Fibroblast of mammary gland (primary cell): ENCODE data around the gene PTPN9.
A peak's percentile ranks its signal among the peaks of the same experiment; 100 is the strongest.
"Not testable (repeated sequence)": the region's sequence is repeated elsewhere in the genome, so short reads cannot be mapped to it uniquely, and the experiment has no call there.

ENCODE experiments used
- DNase-seq: peaks from one replicate; pipeline ENCODE4 v3.0.0-alpha.2; 2010; ENCODE audit warnings: low read depth
- H3K4me3 ChIP-seq: 2 replicates; pipeline ENCODE4 v1.5.1; 2011; ENCODE audit warnings: low read depth, mild to moderate bottlenecking, low read length, moderate library complexity; ENCODE audit not compliant: control insufficient read depth
- CTCF ChIP-seq: conservative IDR thresholded peaks from 2 replicates; pipeline ENCODE4 v1.5.1; 2011; ENCODE audit warnings: low read depth, low read length, inconsistent platforms; ENCODE audit not compliant: control insufficient read depth, insufficient read depth

PTPN9 gene

DNA sequence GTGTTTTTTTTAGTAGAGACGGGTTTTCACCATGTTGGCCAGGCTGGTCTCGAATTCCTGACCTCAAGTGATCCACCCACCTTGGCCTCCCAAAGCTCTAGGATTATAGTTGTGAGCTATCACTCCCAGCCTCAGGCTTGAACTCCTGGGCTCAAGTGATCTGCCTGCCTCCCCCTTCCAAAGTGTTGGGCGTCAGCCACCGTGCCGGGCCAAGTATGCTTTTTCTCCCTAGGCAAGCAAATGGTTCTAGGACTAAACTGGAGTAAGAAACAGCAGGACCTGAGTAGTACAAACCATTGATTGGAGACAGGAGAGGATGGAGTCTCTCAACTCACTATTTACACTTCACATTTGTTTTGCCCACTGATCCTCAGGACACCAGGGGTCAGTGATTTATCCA, 4.6 kb upstream of the PTPN9 start:
- TF ChIP-seq CTCF: no peak
- H3K4me3 ChIP-seq: no peak overlapping the region
- no peak for DNase-seq

DNA sequence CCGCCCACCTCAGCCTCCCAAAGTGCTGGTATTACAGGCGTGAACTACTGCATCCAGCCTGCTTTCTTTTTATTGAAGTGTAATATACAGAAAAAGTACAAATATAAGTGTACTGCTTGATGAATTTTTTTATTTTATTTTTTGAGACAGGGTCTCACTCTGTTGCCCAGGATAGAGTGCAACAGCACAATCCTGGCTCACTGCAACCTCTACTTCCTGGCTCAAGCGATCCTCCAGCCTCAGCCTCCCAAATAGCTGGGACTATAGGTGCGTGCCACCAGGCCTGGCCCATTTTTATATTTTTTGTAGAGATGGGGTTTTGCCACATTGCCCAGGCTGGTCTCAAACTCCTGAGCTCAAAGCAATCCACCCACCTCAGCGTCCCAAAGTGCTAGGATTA, 3.8 kb upstream of the PTPN9 start:
- not testable (repeated sequence) for H3K4me3 ChIP-seq, DNase-seq

- DNase-seq: no peak
- no peak for TF ChIP-seq CTCF
- peak overlapping the region; percentile 89 for H3K4me3 ChIP-seq
These were observed 755 bp downstream of the PTPN9 start for GRCh38 chr15:75578173-75578947.

- DNase-seq: no peak
- peak overlapping the region; percentile 89 for H3K4me3 ChIP-seq
- TF ChIP-seq CTCF: no peak
These were observed 1.5 kb downstream of the PTPN9 start for GRCh38 chr15:75577401-75578172.

DNA sequence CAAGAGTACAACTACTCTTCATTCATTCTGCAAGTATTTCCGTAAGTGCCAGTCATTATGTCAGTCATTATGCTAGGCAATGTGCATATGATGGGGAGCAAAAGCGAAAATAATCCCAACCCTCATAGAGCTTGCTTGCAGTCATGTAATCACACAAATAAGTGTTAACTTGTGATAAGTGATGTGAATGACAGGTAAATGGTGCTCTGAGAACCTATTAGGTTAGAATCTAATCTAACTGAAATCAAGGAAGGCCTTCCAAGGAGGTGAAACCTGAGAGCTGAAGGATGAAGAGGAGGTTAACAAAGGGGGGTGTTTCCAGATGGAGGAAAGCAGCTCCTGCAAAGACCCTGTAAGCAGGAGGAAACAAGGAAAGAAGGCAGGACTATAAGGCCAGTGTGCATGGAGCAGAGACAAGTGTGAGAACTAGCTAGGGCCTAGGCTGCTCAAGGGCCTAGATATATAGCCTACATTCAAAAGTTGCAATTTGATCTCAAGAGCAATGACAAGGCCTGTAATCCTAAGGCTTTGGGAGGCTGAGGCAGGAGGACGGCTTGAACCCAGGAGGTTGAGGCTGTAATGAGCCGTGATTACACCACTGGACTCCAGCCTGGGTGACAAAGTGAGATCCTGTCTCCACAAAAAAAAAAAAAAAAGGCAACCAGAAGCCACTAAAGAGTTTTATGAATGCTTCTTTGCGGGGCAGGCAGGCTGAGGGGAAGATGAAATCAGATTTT, 5.3 kb downstream of the PTPN9 start:
- H3K4me3 ChIP-seq: no peak overlapping the region
- DNase-seq: no peak
- TF ChIP-seq CTCF: no peak

GRCh38 chr15:75570126-75570845, 8.8 kb downstream of the PTPN9 start:
- H3K4me3 ChIP-seq: no peak overlapping the region
- DNase-seq: no peak
- TF ChIP-seq CTCF: no peak
